ENCODE measurements around the gene IL36RN.

Gene IL36RN

DNA sequence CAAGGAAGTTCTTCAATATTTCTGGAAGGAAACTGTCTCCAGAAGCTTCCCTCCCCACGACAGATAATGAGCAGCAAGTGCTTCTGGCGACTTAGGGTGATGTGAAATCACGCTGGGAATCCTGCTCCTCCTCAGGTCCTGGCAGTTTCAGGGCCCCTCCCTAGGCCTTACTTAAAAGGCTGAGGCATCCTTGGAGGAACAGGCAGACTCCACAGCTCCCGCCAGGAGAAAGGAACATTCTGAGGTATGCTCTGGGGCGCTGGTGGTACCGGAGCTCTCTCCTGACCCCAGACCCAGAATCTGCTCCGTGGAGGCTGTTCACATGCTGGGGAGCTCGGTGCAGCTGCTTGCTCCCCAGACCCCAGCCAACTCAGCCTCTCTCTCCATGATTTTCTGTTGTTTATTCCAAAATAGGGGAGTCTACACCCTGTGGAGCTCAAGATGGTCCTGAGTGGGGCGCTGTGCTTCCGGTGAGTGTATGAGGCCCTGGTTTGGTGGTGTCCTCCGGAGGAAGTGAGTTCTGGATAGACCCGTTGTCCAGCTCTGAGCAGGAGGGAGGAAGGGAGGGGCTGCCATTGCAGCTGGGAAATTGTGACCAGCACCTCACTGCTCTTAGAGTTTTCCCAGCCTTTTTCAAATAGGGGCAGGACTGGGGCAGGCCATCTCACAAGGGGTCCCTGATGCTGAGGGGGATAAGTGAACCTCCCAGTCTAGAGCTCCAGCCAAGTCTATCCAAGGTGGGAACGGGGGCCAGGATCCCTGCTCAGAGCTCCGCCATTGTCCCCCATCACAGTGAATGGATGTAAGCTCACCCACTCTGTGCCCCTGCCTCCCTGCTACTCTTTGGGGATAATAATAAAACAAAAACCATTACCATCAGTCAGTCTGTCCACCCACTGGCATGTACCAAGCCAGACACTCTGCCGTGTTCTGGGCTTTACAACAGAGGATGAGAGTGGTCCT lies at the start of gene IL36RN:
Gene IL36RN, plus strand, starts transcription at position 201 of the 963 bp plus-strand sequence. Its CDS starts 241 bp downstream, at position 442.
- TF ChIP-seq, protein P1, sequence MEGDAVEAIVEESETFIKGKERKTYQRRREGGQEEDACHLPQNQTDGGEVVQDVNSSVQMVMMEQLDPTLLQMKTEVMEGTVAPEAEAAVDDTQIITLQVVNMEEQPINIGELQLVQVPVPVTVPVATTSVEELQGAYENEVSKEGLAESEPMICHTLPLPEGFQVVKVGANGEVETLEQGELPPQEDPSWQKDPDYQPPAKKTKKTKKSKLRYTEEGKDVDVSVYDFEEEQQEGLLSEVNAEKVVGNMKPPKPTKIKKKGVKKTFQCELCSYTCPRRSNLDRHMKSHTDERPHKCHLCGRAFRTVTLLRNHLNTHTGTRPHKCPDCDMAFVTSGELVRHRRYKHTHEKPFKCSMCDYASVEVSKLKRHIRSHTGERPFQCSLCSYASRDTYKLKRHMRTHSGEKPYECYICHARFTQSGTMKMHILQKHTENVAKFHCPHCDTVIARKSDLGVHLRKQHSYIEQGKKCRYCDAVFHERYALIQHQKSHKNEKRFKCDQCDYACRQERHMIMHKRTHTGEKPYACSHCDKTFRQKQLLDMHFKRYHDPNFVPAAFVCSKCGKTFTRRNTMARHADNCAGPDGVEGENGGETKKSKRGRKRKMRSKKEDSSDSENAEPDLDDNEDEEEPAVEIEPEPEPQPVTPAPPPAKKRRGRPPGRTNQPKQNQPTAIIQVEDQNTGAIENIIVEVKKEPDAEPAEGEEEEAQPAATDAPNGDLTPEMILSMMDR (IDR thresholded peaks at IDR 0.05; ENCODE audit: extremely low read depth, insufficient read depth, missing control alignments), result no peak
- in situ Hi-C loops (cut with MboI; ENCODE audit: low pct_unique_long_range_greater_than_20kb, low sequenced_read_pairs, unreplicated experiment), result no loop called here
- no peak for DNase-seq (ENCODE audit: low spot score)

DNA sequence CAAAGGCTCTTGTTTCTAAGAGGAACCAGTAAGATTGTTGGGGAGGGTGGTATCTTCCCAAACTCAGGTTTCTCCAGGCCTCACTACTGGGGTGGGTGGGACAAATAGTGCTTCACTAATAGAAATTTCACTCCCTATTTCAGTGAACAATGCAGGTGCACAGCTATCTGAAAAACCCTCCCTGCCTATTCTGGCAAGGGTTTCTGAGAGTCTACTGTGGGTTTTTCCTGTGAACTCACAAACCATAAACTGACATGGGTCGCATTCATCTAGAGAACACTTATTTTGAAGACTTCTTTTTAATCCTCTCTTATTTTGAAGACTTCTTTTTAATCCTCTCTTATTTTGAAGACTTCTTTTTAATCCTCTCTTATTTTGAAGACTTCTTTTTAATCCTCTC lies 49.4 kb upstream of the IL36RN start:
- TF ChIP-seq, protein P1 (IDR thresholded peaks at IDR 0.05; ENCODE audit: extremely low read depth, insufficient read depth, missing control alignments), result no peak
- no peak for DNase-seq (ENCODE audit: low spot score)
- in situ Hi-C loops (cut with MboI; ENCODE audit: low pct_unique_long_range_greater_than_20kb, low sequenced_read_pairs, unreplicated experiment), result no loop called here

DNA sequence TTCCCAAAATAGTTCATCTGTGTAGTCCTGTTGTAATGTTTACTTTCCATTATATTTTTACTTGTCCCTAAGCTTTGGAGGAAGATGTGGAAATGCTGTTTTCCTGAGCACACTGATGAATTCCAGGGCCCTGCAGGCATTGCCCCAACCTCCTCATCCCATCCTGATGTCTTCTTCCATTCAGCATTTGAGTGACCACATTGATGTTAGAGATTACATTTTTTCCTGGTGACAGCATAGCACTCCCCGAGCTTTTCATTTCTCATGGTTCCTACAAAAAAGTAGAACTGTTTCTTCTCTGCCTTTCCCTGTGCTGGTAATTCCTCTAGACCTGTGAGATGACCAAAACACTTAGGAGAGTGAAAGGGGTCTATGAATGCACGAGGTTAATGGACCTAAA lies 48.9 kb upstream of the IL36RN start:
- in situ Hi-C loops (cut with MboI; ENCODE audit: low pct_unique_long_range_greater_than_20kb, low sequenced_read_pairs, unreplicated experiment), result no loop called here
- TF ChIP-seq, protein P1 (IDR thresholded peaks at IDR 0.05; ENCODE audit: extremely low read depth, insufficient read depth, missing control alignments), result no peak
- DNase-seq (ENCODE audit: low spot score), result no peak

DNA sequence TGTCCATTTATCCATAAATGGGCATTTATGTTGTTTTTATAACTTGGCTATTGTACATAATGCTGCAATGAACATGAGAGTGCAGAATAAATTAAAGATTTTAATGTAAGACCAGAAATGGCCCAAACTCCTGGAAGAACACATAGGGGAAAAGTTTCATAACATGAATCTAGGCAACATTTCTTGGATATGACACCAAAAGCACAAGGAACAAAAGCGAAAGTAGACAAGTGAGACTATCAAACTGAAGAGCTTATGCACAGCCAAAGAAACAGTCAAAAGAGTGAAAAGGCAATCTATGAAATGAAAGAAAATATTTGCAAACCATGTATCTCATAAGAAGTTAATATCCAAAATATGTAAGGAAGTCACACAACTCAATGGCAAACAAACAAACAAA lies 47.9 kb upstream of the IL36RN start:
- DNase-seq (ENCODE audit: low spot score), result no peak
- in situ Hi-C loops (cut with MboI; ENCODE audit: low pct_unique_long_range_greater_than_20kb, low sequenced_read_pairs, unreplicated experiment), result no loop called here
- TF ChIP-seq, protein P1 (IDR thresholded peaks at IDR 0.05; ENCODE audit: extremely low read depth, insufficient read depth, missing control alignments), result no peak

DNA sequence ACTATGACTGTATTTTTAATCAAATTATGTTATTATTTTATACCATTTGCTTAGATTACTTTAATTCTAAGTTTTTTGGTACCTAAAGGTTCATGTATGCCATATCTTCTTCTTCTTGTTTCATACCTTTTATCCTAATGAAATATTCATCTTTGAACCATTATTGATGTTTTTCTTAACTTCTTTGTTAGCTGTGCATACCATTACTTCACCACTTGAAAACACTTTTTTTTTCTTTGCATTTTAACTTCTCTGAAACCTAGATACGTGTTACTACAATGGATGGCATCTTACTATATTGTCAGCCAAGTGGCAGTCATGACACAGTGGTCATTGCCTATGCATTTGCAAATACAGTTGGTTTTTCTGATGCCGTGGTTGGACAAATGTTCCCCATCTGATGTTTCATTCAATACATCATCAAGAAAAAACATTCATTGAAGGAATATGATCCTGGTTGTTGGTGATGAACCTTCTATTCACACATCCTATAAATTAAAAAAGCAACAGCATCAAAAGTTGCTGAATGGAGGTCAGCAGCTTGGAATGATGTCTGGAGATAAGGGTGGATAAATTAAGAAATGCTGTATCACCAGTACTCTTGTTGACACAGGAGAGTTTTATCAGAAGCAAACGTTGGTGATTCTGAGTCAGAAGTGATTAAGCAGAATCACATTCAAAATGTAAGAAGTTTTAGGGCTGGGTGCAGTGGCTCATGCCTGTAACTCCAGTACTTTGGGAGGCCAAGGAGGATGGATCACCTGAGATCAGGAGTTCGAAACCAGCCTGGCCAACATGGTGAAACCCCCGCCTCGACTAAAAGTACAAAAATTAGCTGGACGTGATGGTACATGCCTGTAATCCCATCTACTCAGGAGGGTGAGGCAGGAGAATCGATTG lies 46.3 kb upstream of the IL36RN start:
- DNase-seq (ENCODE audit: low spot score), result no peak
- TF ChIP-seq, protein P1 (IDR thresholded peaks at IDR 0.05; ENCODE audit: extremely low read depth, insufficient read depth, missing control alignments), result no peak
- in situ Hi-C loops (cut with MboI; ENCODE audit: low pct_unique_long_range_greater_than_20kb, low sequenced_read_pairs, unreplicated experiment), result no loop called here

DNA sequence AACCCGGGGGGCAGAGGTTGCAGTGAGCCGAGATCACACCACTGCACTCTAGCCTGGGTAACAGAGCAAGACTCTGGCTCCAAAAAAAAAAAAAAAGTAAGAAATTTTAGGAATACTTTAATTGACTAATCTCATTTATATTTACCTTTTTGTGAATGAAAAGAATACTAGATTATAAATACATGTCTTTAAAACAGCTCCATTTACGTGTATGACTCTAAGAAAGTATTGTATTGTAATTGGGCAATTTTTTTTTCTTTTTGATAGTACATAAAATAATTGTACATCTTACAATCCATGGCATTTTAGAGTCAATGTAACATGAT lies 45.7 kb upstream of the IL36RN start:
- TF ChIP-seq, protein P1 (IDR thresholded peaks at IDR 0.05; ENCODE audit: extremely low read depth, insufficient read depth, missing control alignments), result no peak
- in situ Hi-C loops (cut with MboI; ENCODE audit: low pct_unique_long_range_greater_than_20kb, low sequenced_read_pairs, unreplicated experiment), result no loop called here
- no peak for DNase-seq (ENCODE audit: low spot score)
